Measurements from ENCODE around the gene NSUN7.

DNA sequence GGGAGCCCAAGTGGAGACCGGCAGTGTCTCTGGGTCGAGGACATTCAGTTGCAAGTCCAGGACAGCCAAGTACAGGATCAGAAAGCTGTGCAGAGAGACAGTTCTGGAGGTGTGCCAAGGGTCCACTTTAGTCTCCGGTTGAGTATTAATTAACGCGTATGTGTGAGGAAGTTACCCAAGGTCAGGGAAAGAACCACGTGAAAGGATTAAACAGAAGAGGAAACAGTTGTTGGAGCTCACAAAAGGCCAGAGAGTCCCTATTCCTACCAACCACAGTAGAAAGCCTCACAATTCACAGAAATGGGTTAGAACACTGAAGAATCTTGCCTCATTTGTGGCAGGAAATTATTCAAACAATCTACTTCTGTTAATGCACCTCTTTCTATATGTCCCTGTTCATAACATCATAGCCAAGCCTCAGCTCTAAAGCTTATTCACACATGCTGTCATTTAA, 17.9 kb upstream of the NSUN7 start:
- no peak for TF ChIP-seq TP53 (CRISPR knock-in tag; conservative IDR thresholded peaks at IDR 0.05)
- no peak for TF ChIP-seq RBM22 (optimal IDR thresholded peaks at IDR 0.05; ENCODE audit: low read length)

Measured in HepG2 (cell line).